GM18517 (cell line): ENCODE results near the gene JAKMIP2.
"Not testable (repeated sequence)": the region's sequence is repeated elsewhere in the genome, so short reads cannot be mapped to it uniquely, and the experiment has no call there.

Source experiments
- ATAC-seq: cut with Tn5 transposase; IDR thresholded peaks from one replicate; pipeline ENCODE4 v1.9.1; 2021; ENCODE audit warnings: mild to moderate bottlenecking, moderate library complexity; ENCODE audit not compliant: unreplicated experiment

JAKMIP2 gene

GRCh38 chr5:147563466-147564123 is 218.9 kb downstream of the JAKMIP2 start:
- no peak for ATAC-seq

- ATAC-seq, result no peak
These were observed 221.1 kb downstream of the JAKMIP2 start for GRCh38 chr5:147561435-147561834.

GRCh38 chr5:147560718-147561331 is 221.7 kb downstream of the JAKMIP2 start:
- no peak for ATAC-seq

GRCh38 chr5:147559749-147560148 is 222.8 kb downstream of the JAKMIP2 start:
- ATAC-seq, result no peak

- peak; percentile 78 for ATAC-seq
These were observed 223.7 kb downstream of the JAKMIP2 start for GRCh38 chr5:147558826-147559225.

GRCh38 chr5:147557876-147558745 is 224.4 kb downstream of the JAKMIP2 start:
- no peak for ATAC-seq

GRCh38 chr5:147555176-147555575 is 227.4 kb downstream of the JAKMIP2 start:
- ATAC-seq, result no peak

GRCh38 chr5:147554261-147554817 is 228.2 kb downstream of the JAKMIP2 start:
- ATAC-seq, result no peak

- not testable (repeated sequence) for ATAC-seq
These were observed 228.7 kb downstream of the JAKMIP2 start for GRCh38 chr5:147553817-147554216.

GRCh38 chr5:147552897-147553296 is 229.6 kb downstream of the JAKMIP2 start:
- no peak for ATAC-seq

- ATAC-seq, result no peak
These were observed 230.9 kb downstream of the JAKMIP2 start for GRCh38 chr5:147551677-147552076.

GRCh38 chr5:147547730-147548129 is 234.8 kb downstream of the JAKMIP2 start:
- no peak for ATAC-seq

GRCh38 chr5:147544556-147544955 is 238.0 kb downstream of the JAKMIP2 start:
- ATAC-seq, result no peak

- no peak for ATAC-seq
These were observed 243.5 kb downstream of the JAKMIP2 start for GRCh38 chr5:147539053-147539452.

GRCh38 chr5:147538236-147538635 is 244.3 kb downstream of the JAKMIP2 start:
- ATAC-seq, result no peak
